ENCODE results near the gene HADHA. TPM values are rescaled to one million over a fixed set of nuclear protein-coding genes. Genes with fewer than 3 reads are reported as not detected.

Gene HADHA
- total and polyA plus RNA-seq, 2 donors (not counting 1 experiment from before 2014, with no cell fraction given) = 29.8 to 96.7 TPM

- 100% methylated on average over 1 of the region's 2 CpGs for WGBS (ENCODE audit: insufficient coverage)
- ChIA-PET CTCF (interaction anchor here (0.6 kb wide), 1 partner anchor 1073 kb away, joined by 3 read pairs; no protein-coding TSS in a partner anchor), POLR2A (no interaction called here)
- TF ChIP-seq EZH2 (IDR thresholded peaks at IDR 0.05; ENCODE audit: borderline replicate concordance, insufficient read depth, low read depth, low read length, poor library complexity, severe bottlenecking) = no peak
- no peak for TF ChIP-seq CTCF (IDR thresholded peaks at IDR 0.05)
- Histone ChIP-seq H3K4me3 (ENCODE audit: control extremely low read depth in 1 of 5, extremely low read depth in 1 of 5, insufficient read depth in 1 of 5, low read depth in 2 of 5, low read length in 4 of 5) (no peak overlapping the region), H3K4me2 (replicated peaks; ENCODE audit: low read depth, low read length, poor library complexity, severe bottlenecking) (no peak overlapping the region), H2AFZ (ENCODE audit: insufficient read depth, low read depth, low read length, poor library complexity, severe bottlenecking) (no peak overlapping the region), H3K4me1 (ENCODE audit: control insufficient read depth in 2 of 2, insufficient read depth in 2 of 2, low read length in 2 of 2) (no peaks in the 10 kb centered on the region), H3K9ac (ENCODE audit: low read length) (no peak overlapping the region), H3K9me3 (ENCODE audit: control extremely low read depth in 1 of 3, control insufficient read depth in 2 of 3, insufficient read depth in 1 of 3, low read length in 2 of 3) (peaks cover 0 to 7% (median 0%) of the 10 kb centered on the region in 3 donors), H3K79me2 (ENCODE audit: control insufficient read depth, insufficient read depth, low read length) (peaks cover 7% of the 10 kb centered on the region), H3K27ac (ENCODE audit: low read length in 2 of 2) (no peak overlapping the region), H3K27me3 (replicated peaks in 1 of 4; ENCODE audit: control extremely low read depth in 1 of 4, control insufficient read depth in 3 of 4, insufficient read depth in 4 of 4, low read length in 3 of 4) (no peaks in the 10 kb centered on the region), H3K36me3 (replicated peaks in 1 of 2; ENCODE audit: control extremely low read depth in 1 of 2, control insufficient read depth in 1 of 2, extremely low read depth in 1 of 2, insufficient read depth in 2 of 2, low read length in 1 of 2) (peaks cover 27 to 79% of the 10 kb centered on the region in 2 experiments), H4K20me1 (ENCODE audit: control insufficient read depth, insufficient read depth, low read length, poor library complexity, severe bottlenecking) (no peaks in the 10 kb centered on the region)
- no peaks in the 10 kb centered on the region for H3K9me3 Mint-ChIP-seq (ENCODE audit: insufficient read depth)
- no peak for DNase-seq
- H3K27ac Mint-ChIP-seq = no peak overlapping the region
- H3K27me3 Mint-ChIP-seq = no peaks in the 10 kb centered on the region
- no peak overlapping the region for H3K4me3 Mint-ChIP-seq
- H3K4me1 Mint-ChIP-seq = no peaks in the 10 kb centered on the region
- intact Hi-C loops (cut with micrococcal nuclease) = no loop called here
- no peak for ATAC-seq (ENCODE audit: low read depth)
Measured at GRCh38 chr2:26230806-26231205, 13.6 kb downstream of the HADHA start.

DNA sequence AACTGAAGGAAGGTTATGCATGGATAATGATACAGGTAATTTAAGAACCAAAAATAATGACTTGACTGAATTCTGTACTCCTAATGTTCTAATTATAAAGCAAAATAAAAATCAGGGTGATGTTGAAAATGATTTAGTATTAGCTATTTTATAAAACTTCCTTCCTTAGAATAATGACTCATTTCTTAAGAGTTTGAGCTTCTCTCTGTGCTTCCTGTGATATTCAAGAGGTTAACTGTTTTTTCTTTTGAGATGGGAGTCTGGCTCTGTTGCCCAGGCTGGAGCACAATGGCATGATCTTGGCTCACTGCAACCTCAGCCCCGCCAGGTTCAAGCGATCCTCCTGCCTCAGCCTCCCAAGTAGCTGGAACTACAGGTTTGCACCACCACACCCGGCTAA lies 14.8 kb downstream of the HADHA start:
- Histone ChIP-seq H3K79me2 (ENCODE audit: control insufficient read depth, insufficient read depth, low read length) (peaks cover 7% of the 10 kb centered on the region), H3K36me3 (replicated peaks in 1 of 2; ENCODE audit: control extremely low read depth in 1 of 2, control insufficient read depth in 1 of 2, extremely low read depth in 1 of 2, insufficient read depth in 2 of 2, low read length in 1 of 2) (peaks cover 25 to 75% of the 10 kb centered on the region in 2 experiments), H3K9ac (ENCODE audit: low read length) (no peak overlapping the region), H3K4me2 (replicated peaks; ENCODE audit: low read depth, low read length, poor library complexity, severe bottlenecking) (no peak overlapping the region), H3K27ac (ENCODE audit: low read length in 2 of 2) (no peak overlapping the region), H3K9me3 (ENCODE audit: control extremely low read depth in 1 of 3, control insufficient read depth in 2 of 3, insufficient read depth in 1 of 3, low read length in 2 of 3) (peaks cover 0 to 7% (median 0%) of the 10 kb centered on the region in 3 donors), H3K4me3 (ENCODE audit: control extremely low read depth in 1 of 5, extremely low read depth in 1 of 5, insufficient read depth in 1 of 5, low read depth in 2 of 5, low read length in 4 of 5) (no peak overlapping the region), H3K27me3 (replicated peaks in 1 of 4; ENCODE audit: control extremely low read depth in 1 of 4, control insufficient read depth in 3 of 4, insufficient read depth in 4 of 4, low read length in 3 of 4) (no peaks in the 10 kb centered on the region), H3K4me1 (ENCODE audit: control insufficient read depth in 2 of 2, insufficient read depth in 2 of 2, low read length in 2 of 2) (no peaks in the 10 kb centered on the region), H4K20me1 (ENCODE audit: control insufficient read depth, insufficient read depth, low read length, poor library complexity, severe bottlenecking) (no peaks in the 10 kb centered on the region), H2AFZ (ENCODE audit: insufficient read depth, low read depth, low read length, poor library complexity, severe bottlenecking) (no peak overlapping the region)
- TF ChIP-seq CTCF (IDR thresholded peaks at IDR 0.05) (no peak), EZH2 (IDR thresholded peaks at IDR 0.05; ENCODE audit: borderline replicate concordance, insufficient read depth, low read depth, low read length, poor library complexity, severe bottlenecking) (no peak)
- CTCF ChIA-PET = interaction anchor here (1.3 kb wide), 1 partner anchor 101 kb away, joined by 6 read pairs; no protein-coding TSS in a partner anchor
- POLR2A ChIA-PET = no interaction called here
- 98% methylated on average over 3 of the region's 3 CpGs for WGBS (ENCODE audit: insufficient coverage)
- intact Hi-C loops (cut with micrococcal nuclease) = no loop called here
- Mint-ChIP-seq H3K4me1 (no peaks in the 10 kb centered on the region), H3K4me3 (no peak overlapping the region), H3K27me3 (no peaks in the 10 kb centered on the region), H3K9me3 (ENCODE audit: insufficient read depth) (no peaks in the 10 kb centered on the region), H3K27ac (no peak overlapping the region)
- DNase-seq (no peak), ATAC-seq (ENCODE audit: low read depth) (no peak)
